SU-DHL-6 (cell line): ENCODE data around the gene SURF6.
"Not testable (repeated sequence)": the region's sequence is repeated elsewhere in the genome, so short reads cannot be mapped to it uniquely, and the experiment has no call there.

Experiments used
- H2AFZ ChIP-seq: fragments of 200-600 bp; sonication (generic); 2 replicates; pipeline ENCODE4 v1.6.1; 2014; ENCODE audit warnings: low read depth, mild to moderate bottlenecking, moderate library complexity, mixed read lengths, antibody characterized with exemption, low read length; ENCODE audit not compliant: severe bottlenecking
- H3F3A ChIP-seq: fragments of 200-600 bp; shearing (Covaris generic); 2 replicates; pipeline ENCODE4 v1.6.0; 2016; ENCODE audit warnings: antibody characterized with exemption, mild to moderate bottlenecking; ENCODE audit not compliant: insufficient read depth
- H3K27ac ChIP-seq: fragments of 200-600 bp; sonication (generic); 2 replicates; pipeline ENCODE4 v1.5.1; 2016; ENCODE audit warnings: low read depth, mild to moderate bottlenecking, low read length, moderate library complexity, mixed read lengths
- H3K27me3 ChIP-seq: fragments of 200-600 bp; sonication (generic), shearing (Covaris generic); 2 replicates; pipeline ENCODE4 v1.6.0; 2014; ENCODE audit warnings: mild to moderate bottlenecking, low read length
- H3K36me3 ChIP-seq: fragments of 200-600 bp; sonication (generic); 2 replicates; pipeline ENCODE4 v1.6.1; 2014; ENCODE audit warnings: mild to moderate bottlenecking, low read length, mixed read lengths
- H3K4me2 ChIP-seq: fragments of 300-600, 200-600 bp; shearing (Covaris generic), sonication (generic); 2 replicates; pipeline ENCODE4 v1.6.0; 2014; ENCODE audit warnings: low read length, low read depth, mild to moderate bottlenecking; ENCODE audit not compliant: poor library complexity, severe bottlenecking
- H3K4me3 ChIP-seq: fragments of 200-600 bp; sonication (generic); 2 replicates; pipeline ENCODE4 v1.5.1; 2014; ENCODE audit warnings: antibody characterized with exemption, low read length, mild to moderate bottlenecking, mixed read lengths; ENCODE audit not compliant: insufficient read depth, poor library complexity, severe bottlenecking
- H3K79me2 ChIP-seq: fragments of 200-600 bp; sonication (generic); 2 replicates; pipeline ENCODE4 v1.6.1; 2014; ENCODE audit warnings: mild to moderate bottlenecking, low read length, moderate library complexity; ENCODE audit not compliant: insufficient read depth
- H3K9ac ChIP-seq: fragments of 200-600 bp; sonication (generic); 2 replicates; pipeline ENCODE4 v1.7.0; 2014; ENCODE audit warnings: mild to moderate bottlenecking, low read length
- H3K9me2 ChIP-seq: fragments of 200-600 bp; sonication (generic); replicated peaks from 2 replicates; pipeline ENCODE4 v1.6.1; 2014; ENCODE audit warnings: low read length; ENCODE audit not compliant: insufficient read depth
- H3K9me3 ChIP-seq: fragments of 200-600 bp; sonication (generic); 2 replicates; pipeline ENCODE4 v1.6.1; 2014; ENCODE audit warnings: low read length, mixed read lengths; ENCODE audit not compliant: insufficient read depth
- H4K20me1 ChIP-seq: fragments of 200-600 bp; sonication (generic); 2 replicates; pipeline ENCODE4 v1.6.1; 2014; ENCODE audit warnings: low read depth, mild to moderate bottlenecking, antibody characterized with exemption, low read length, moderate library complexity, mixed read lengths
- EZH2phosphoT487 ChIP-seq: fragments of 200-600 bp; sonication (generic), shearing (Covaris generic); conservative IDR thresholded peaks from 2 replicates; pipeline ENCODE4 v1.6.1; 2018; ENCODE audit warnings: mild to moderate bottlenecking, antibody characterized with exemption, low read length, moderate library complexity, mixed read lengths
- TF ChIP-seq, protein P1 (sequence below): fragments of 200-600 bp; sonication (generic); IDR thresholded peaks from one replicate; pipeline ENCODE4 v1.5.1; 2017; ENCODE audit warnings: antibody characterized with exemption, mild to moderate bottlenecking, low read length, moderate library complexity; ENCODE audit not compliant: insufficient read depth, poor library complexity, severe bottlenecking

Gene SURF6

DNA sequence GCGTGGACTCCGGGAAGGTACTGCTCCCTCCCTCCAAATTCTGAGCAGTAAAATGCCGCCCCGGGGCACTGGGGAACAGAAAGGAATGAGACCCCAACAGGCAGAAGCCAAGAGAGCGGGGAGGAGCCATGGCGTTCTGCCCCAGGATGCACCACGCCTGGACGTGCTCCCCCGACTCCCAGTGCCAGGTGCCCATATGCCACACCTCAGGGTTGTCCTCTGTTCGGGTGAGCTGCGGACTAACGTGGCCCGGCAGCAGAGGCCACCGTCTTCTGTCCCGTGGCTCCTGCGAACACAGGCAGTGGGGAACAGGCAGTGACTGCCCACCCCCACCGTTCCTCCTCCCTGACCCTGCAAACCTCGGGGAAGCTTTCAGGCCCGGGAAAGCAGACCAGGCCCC is 4.8 kb downstream of the SURF6 start:
- Histone ChIP-seq H3K27ac (no peak overlapping the region), H4K20me1 (no peaks in the 10 kb centered on the region), H3K36me3 (no peaks in the 10 kb centered on the region), H3K79me2 (peaks cover 17% of the 10 kb centered on the region), H3K4me3 (no peak overlapping the region), H3K9ac (no peak overlapping the region), H2AFZ (no peak overlapping the region), H3K9me3 (no peaks in the 10 kb centered on the region), H3K27me3 (no peaks in the 10 kb centered on the region), H3K4me2 (no peak overlapping the region), H3F3A (peaks cover 14% of the 10 kb centered on the region), H3K9me2 (no peaks in the 10 kb centered on the region)
- TF ChIP-seq, protein P1, sequence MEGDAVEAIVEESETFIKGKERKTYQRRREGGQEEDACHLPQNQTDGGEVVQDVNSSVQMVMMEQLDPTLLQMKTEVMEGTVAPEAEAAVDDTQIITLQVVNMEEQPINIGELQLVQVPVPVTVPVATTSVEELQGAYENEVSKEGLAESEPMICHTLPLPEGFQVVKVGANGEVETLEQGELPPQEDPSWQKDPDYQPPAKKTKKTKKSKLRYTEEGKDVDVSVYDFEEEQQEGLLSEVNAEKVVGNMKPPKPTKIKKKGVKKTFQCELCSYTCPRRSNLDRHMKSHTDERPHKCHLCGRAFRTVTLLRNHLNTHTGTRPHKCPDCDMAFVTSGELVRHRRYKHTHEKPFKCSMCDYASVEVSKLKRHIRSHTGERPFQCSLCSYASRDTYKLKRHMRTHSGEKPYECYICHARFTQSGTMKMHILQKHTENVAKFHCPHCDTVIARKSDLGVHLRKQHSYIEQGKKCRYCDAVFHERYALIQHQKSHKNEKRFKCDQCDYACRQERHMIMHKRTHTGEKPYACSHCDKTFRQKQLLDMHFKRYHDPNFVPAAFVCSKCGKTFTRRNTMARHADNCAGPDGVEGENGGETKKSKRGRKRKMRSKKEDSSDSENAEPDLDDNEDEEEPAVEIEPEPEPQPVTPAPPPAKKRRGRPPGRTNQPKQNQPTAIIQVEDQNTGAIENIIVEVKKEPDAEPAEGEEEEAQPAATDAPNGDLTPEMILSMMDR = no peak
- no peak for TF ChIP-seq EZH2phosphoT487

DNA sequence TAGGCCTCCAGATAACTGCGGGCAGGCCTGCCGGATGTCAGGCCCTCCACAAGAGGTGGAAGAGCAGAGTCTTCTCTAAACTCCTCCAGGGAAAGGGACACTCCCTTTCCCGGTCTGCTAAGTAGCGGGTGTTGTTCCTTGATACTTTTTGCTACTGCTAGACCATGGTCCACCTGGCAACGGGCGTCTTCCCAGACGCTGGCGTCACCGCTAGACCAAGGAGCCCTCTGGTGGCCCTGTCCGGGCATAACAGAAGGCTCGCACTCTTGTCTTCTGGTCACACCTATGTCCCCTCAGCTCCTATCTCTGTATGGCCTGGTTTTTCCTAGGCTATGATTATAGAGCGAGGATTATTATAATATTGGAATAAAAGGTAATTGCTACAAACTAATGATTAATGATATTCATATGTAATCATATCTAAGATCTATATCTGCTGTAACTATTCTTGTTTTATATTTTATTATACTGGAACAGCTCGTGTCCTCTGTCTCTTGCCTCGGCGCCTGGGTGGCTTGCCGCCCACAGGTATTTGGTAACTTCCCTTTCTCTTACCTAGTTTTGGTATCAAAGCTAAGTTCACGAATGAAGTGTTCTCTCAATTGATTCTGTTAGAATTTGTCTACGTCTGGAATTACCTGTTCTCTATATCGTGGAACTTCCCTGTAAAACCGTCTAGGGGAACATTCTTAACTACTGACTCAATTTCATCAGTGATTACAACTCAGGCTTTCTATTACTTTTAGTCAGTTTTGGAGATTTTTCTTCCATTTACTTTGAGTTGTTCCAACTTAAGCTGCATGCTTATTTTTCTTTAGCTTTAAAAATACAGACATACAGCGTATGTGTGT is 6.5 kb downstream of the SURF6 start:
- H4K20me1 ChIP-seq, H3K27ac ChIP-seq: not testable (repeated sequence)
- TF ChIP-seq, protein P1 = peak; percentile 23

DNA sequence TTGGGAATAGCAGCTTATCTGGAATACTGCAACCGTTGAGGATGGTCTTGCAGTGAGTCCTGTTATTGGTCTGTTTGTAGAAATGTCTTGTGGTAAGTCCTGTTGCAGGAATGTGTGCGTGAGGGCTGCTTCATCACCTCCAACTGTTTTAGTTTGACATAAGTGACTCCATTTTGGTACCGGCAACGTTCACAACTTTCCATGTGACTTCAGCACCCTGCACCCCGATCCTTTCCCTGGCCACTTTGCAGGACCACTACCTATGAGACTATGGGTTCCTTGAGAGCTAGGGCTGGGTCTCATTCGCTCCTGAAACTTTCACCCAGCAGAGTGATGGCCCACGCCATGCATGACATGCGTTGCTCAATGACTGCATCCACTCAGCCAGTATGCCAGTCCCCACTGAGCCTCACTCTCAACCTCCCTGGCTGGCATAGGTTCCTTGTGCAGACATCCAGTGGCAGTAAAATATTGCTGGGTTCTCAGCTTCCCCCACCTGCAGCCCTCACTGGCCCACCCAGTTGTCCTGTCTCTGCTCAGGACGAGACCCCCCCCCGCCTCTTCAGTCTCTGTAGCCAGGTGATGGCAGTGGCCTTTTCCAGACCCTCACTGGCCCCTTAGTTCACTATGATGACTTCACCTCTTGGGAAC is 8.0 kb downstream of the SURF6 start:
- no peak overlapping the region for H3K4me3 ChIP-seq
- H3K79me2 ChIP-seq = no peaks in the 10 kb centered on the region
- peaks cover 14% of the 10 kb centered on the region for H3F3A ChIP-seq
- no peak overlapping the region for H3K27ac ChIP-seq
- H4K20me1 ChIP-seq = no peaks in the 10 kb centered on the region
- H3K27me3 ChIP-seq = no peaks in the 10 kb centered on the region
- H2AFZ ChIP-seq = no peak overlapping the region
- H3K36me3 ChIP-seq = no peaks in the 10 kb centered on the region
- H3K4me2 ChIP-seq = no peak overlapping the region
- H3K9me3 ChIP-seq = no peaks in the 10 kb centered on the region
- no peaks in the 10 kb centered on the region for H3K9me2 ChIP-seq
- no peak overlapping the region for H3K9ac ChIP-seq
- no peak for TF ChIP-seq EZH2phosphoT487
- TF ChIP-seq, protein P1 = no peak

More for the DNA sequence above, 6.5 kb downstream of the SURF6 start:
- H3K36me3 ChIP-seq, H2AFZ ChIP-seq, H3K9me3 ChIP-seq, H3K9me2 ChIP-seq, H3K4me3 ChIP-seq, H3K27me3 ChIP-seq, H3K4me2 ChIP-seq, H3K9ac ChIP-seq, H3K79me2 ChIP-seq: not testable (repeated sequence)
- peaks cover 14% of the 10 kb centered on the region for H3F3A ChIP-seq

DNA sequence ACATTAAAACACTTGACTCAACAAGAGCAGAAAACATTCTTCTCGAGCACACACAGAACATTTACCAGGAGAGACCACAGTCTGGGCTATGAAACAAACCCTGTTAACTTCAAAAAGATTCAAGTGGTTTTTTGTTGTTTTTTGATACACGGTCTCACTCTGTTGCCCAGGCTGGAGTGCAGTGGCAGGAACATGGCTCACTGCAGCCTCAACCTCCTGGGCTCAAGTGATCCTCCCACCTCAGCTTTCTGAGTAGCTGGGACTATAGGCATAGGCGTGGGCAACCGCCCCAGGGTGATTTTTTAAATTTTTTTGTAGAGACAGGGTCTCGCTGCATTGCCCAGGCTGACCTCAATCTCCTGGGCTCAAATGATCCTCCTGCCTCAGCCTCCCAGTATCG is 9.0 kb downstream of the SURF6 start:
- not testable (repeated sequence) for H3K79me2 ChIP-seq, H3K36me3 ChIP-seq, H3K27me3 ChIP-seq, H3K4me2 ChIP-seq, H3K9me2 ChIP-seq, H3K9me3 ChIP-seq, H3K4me3 ChIP-seq, H3K27ac ChIP-seq, H4K20me1 ChIP-seq, H3K9ac ChIP-seq, H2AFZ ChIP-seq
- H3F3A ChIP-seq = peaks cover 14% of the 10 kb centered on the region
